GM18511 (cell line): ENCODE results near the gene RGL2.
A peak's percentile ranks its signal among the peaks of the same experiment; 100 is the strongest.

ENCODE experiments used
- ATAC-seq: cut with Tn5 transposase; IDR thresholded peaks from one replicate; pipeline ENCODE4 v1.9.1; 2021; ENCODE audit warnings: mild to moderate bottlenecking, moderate library complexity; ENCODE audit not compliant: unreplicated experiment

RGL2 gene

GRCh38 chr6:33317419-33317668, 18.6 kb upstream of the RGL2 start:
- no peak for ATAC-seq

GRCh38 chr6:33316603-33317418, 18.1 kb upstream of the RGL2 start:
- no peak for ATAC-seq

- ATAC-seq, result no peak
Observed at GRCh38 chr6:33315793-33316602, 17.3 kb upstream of the RGL2 start.

GRCh38 chr6:33314943-33315792, 16.4 kb upstream of the RGL2 start:
- no peak for ATAC-seq

- ATAC-seq, result no peak
Observed at GRCh38 chr6:33314515-33314942, 15.8 kb upstream of the RGL2 start.

GRCh38 chr6:33313709-33314514, 15.2 kb upstream of the RGL2 start, which contains the start of gene TAPBP:
TSS of gene TAPBP (minus strand) at chr6:33314078. CDS start at chr6:33314041, 37 bp downstream.
- ATAC-seq, result no peak

GRCh38 chr6:33313105-33313708, 14.5 kb upstream of the RGL2 start:
- no peak for ATAC-seq

- peak; percentile 41 for ATAC-seq
Observed at GRCh38 chr6:33312361-33313104, 13.8 kb upstream of the RGL2 start.

- ATAC-seq, result no peak
Observed at GRCh38 chr6:33306356-33306755, 7.6 kb upstream of the RGL2 start.

GRCh38 chr6:33305052-33305451, 6.3 kb upstream of the RGL2 start:
- ATAC-seq, result no peak

- no peak for ATAC-seq
Observed at GRCh38 chr6:33304216-33304615, 5.5 kb upstream of the RGL2 start.

- no peak for ATAC-seq
Observed at GRCh38 chr6:33301877-33302276, 3.1 kb upstream of the RGL2 start.

- peak; percentile 77 for ATAC-seq
Observed at GRCh38 chr6:33299237-33299944, 649 bp upstream of the RGL2 start.

- ATAC-seq, result peak; percentile 23
Observed at GRCh38 chr6:33297956-33298772, 578 bp downstream of the RGL2 start.

- ATAC-seq, result no peak
Observed at GRCh38 chr6:33297406-33297955, 1.3 kb downstream of the RGL2 start.

GRCh38 chr6:33296797-33297405, 1.8 kb downstream of the RGL2 start:
- no peak for ATAC-seq
